AG09309 (cell line): ENCODE results near the gene ADH7.
A peak's percentile ranks its signal among the peaks of the same experiment; 100 is the strongest.

Source experiments
- DNase-seq: peaks from one replicate; pipeline ENCODE4 v3.0.0-alpha.2; 2010; ENCODE audit warnings: low read depth
- H3K4me3 ChIP-seq: 2 replicates; pipeline ENCODE4 v1.5.1; 2011; ENCODE audit warnings: mild to moderate bottlenecking, low read depth, low read length, moderate library complexity; ENCODE audit not compliant: control insufficient read depth
- TF ChIP-seq, protein P1 (sequence below): IDR thresholded peaks from 2 replicates; pipeline ENCODE4 v1.5.1; 2011; ENCODE audit warnings: mild to moderate bottlenecking, low read depth, low read length, inconsistent platforms; ENCODE audit not compliant: insufficient read depth, control insufficient read depth; ENCODE audit errors: missing control alignments

The ADH7 gene

DNA sequence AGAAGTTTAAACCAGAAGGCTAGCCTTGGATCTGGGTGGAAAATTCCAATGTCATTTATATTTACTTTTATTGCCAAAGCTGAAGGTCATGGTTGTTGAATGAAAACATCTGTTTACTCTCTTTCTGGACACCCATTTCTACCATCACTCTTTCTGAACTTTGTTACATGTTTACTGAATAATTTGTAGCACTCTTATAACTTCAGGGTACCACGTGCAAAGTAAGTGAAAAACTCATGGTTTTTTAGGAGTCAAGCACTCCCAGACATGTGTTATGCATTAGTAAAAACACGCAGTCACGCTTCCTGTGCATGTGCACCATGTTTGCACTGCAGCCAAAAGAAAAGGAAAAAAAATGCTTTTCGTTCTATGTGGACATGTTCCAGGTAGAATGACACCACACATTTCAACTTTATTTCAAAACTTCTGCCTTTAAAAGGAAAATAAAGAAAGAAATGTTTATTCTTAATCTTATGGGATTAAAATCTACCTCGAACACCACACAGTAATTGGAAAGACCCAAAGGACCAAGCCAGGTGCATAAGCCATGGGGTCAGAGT, 51.2 kb downstream of the ADH7 start:
- TF ChIP-seq, protein P1, sequence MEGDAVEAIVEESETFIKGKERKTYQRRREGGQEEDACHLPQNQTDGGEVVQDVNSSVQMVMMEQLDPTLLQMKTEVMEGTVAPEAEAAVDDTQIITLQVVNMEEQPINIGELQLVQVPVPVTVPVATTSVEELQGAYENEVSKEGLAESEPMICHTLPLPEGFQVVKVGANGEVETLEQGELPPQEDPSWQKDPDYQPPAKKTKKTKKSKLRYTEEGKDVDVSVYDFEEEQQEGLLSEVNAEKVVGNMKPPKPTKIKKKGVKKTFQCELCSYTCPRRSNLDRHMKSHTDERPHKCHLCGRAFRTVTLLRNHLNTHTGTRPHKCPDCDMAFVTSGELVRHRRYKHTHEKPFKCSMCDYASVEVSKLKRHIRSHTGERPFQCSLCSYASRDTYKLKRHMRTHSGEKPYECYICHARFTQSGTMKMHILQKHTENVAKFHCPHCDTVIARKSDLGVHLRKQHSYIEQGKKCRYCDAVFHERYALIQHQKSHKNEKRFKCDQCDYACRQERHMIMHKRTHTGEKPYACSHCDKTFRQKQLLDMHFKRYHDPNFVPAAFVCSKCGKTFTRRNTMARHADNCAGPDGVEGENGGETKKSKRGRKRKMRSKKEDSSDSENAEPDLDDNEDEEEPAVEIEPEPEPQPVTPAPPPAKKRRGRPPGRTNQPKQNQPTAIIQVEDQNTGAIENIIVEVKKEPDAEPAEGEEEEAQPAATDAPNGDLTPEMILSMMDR, result no peak
- no peak overlapping the region for H3K4me3 ChIP-seq
- DNase-seq, result peak; percentile 97

DNA sequence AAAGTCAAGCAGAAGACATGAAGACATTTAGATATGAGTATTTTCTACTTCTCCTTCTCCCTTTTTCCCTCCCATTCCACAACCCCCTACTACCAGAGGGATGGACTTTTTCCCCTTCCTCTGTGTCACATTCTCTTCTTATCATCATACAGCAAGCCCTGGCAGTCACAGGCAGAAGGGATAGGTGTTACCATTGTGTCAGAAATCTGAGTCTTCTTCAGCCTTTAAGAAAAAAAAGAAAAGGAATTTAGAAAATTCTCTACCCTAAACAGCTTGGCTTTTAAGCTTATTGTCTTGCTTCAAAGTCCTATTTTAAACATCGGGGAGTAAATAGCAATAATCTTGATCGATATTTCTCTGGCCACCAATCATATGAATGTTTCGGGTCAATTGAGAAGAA, 51.7 kb downstream of the ADH7 start:
- TF ChIP-seq, protein P1, result no peak
- DNase-seq, result no peak
- H3K4me3 ChIP-seq, result no peak overlapping the region

DNA sequence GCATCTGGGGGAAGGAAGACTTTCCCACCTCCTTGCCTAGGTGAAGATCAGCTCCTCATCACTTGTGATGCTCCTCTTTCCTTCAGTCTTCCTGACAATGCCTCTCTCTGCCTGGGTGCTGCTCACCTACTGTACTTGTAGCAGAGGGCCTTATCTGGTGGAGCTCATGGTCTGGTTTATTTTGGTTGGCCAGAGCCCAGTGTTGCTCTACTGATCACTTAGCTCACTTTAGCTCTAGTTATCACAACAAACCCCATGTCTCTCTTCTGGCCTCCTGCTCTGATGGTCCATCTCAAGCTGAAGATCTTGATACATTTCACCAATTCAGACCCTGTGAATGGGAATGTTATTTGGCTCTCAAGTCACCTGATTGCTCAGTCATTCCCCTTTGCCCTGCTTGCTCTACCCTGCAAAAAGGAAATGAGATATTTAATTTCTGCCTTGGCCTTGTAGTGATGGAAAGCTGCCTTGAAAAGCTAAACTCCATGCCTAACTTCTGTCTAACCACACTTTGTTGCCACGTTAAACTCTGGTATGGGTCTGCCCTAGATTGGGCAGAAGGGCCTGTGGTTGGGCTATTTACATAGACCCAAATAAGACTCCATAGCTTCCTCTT, 52.3 kb downstream of the ADH7 start:
- H3K4me3 ChIP-seq, result no peak overlapping the region
- no peak for DNase-seq
- TF ChIP-seq, protein P1, result no peak

DNA sequence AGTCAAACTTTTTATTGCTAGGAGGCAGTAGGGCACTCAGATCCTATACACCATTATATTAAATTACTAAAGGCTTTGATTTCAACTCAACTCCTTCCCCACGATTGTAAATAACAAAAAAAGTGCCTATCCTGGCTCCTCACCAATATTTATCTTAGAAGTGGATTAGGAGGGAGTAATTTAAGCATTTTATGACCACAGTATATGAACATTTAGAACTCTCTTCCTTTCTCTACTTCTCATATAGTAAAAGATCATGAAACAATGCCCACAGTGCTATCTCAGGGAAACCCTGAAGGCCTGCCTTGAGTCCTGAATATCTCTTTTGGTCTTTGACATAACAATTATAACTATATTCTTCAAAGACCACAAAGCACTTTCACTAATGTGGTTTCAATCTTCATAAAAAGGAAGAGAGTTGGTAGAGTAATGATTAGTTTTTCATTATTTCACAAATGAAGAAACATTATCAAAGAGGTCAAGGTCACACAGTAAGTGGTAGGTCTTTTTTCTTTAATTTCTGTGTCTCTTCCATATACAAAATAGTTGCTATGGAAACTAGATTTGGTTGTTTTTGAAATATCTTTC, 53.5 kb downstream of the ADH7 start:
- no peak for DNase-seq
- H3K4me3 ChIP-seq, result no peak overlapping the region
- TF ChIP-seq, protein P1, result no peak

DNA sequence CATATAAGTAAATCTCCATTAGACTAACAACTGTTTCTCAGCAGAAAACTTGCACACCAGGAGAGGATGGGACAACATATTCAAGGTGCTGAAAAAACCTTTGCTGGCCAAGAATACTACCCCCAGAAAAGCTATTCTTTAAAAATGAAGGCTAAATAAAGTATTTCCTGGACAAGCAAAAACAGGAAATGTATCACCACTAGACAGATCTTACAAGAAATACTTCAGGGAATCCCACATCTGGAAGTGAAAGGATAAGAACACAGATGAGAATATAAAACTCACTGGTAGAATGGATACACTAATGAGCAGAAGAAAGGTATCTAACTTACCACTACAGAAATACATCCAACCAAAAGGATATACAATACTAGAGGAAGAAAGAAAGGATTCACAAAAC, 55.6 kb downstream of the ADH7 start:
- DNase-seq, result no peak
- no peak overlapping the region for H3K4me3 ChIP-seq
- TF ChIP-seq, protein P1, result no peak

DNA sequence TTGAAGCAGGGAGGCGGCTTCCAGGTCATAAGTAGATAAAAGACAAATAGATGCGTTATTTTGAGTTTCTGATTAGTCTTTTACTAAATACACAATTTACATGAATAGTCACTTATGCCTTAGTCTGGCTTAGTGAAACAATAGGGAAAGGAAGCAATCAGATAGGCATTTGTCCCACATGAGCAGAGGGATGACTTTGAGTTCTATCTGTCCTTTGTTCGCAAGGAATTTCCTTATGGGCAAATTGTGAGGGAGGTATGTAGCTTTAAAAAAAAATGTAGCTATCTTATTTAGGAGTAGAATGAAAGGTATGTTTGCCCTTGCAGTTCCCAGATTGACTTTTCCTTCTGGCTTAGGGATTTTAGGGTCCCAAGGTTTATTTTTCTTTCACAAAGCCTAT, 56.3 kb downstream of the ADH7 start:
- no peak overlapping the region for H3K4me3 ChIP-seq
- DNase-seq, result no peak
- TF ChIP-seq, protein P1, result no peak
